GM21825 (cell line): ENCODE measurements around the gene TXK.

Experiments
- ATAC-seq: cut with Tn5 transposase; IDR thresholded peaks from one replicate; pipeline ENCODE4 v1.9.1; 2021; ENCODE audit warnings: mild to moderate bottlenecking, moderate library complexity; ENCODE audit not compliant: unreplicated experiment

The TXK gene

GRCh38 chr4:48064349-48064748, 69.7 kb downstream of the TXK start:
- ATAC-seq: no peak

GRCh38 chr4:48058617-48059530, 75.2 kb downstream of the TXK start:
- ATAC-seq: no peak

- no peak for ATAC-seq
These were observed 83.0 kb downstream of the TXK start for GRCh38 chr4:48051078-48051477.

- ATAC-seq: no peak
These were observed 84.6 kb downstream of the TXK start for GRCh38 chr4:48049483-48049882.

- ATAC-seq: peak; percentile 15
These were observed 86.2 kb downstream of the TXK start for GRCh38 chr4:48047896-48048295.

GRCh38 chr4:48047421-48047844, 86.6 kb downstream of the TXK start:
- ATAC-seq: peak; percentile 93

- no peak for ATAC-seq
These were observed 88.0 kb downstream of the TXK start for GRCh38 chr4:48046059-48046458.

- no peak for ATAC-seq
These were observed 89.8 kb downstream of the TXK start for GRCh38 chr4:48044298-48044697.

GRCh38 chr4:48043504-48043903, 90.5 kb downstream of the TXK start:
- ATAC-seq: no peak

- no peak for ATAC-seq
These were observed 91.0 kb downstream of the TXK start for GRCh38 chr4:48042979-48043461.

GRCh38 chr4:48041535-48042137, 92.4 kb downstream of the TXK start:
- ATAC-seq: no peak

GRCh38 chr4:48039561-48039960, 94.5 kb downstream of the TXK start:
- ATAC-seq: no peak

- no peak for ATAC-seq
These were observed 95.4 kb downstream of the TXK start for GRCh38 chr4:48038666-48039065.

GRCh38 chr4:48037117-48037462, 97.0 kb downstream of the TXK start:
- no peak for ATAC-seq

GRCh38 chr4:48035952-48036351, 98.1 kb downstream of the TXK start:
- no peak for ATAC-seq

GRCh38 chr4:48033825-48034413, 100.1 kb downstream of the TXK start:
- no peak for ATAC-seq

- ATAC-seq: no peak
These were observed 100.6 kb downstream of the TXK start for GRCh38 chr4:48033412-48033811.

- no peak for ATAC-seq
These were observed 101.3 kb downstream of the TXK start for GRCh38 chr4:48032721-48033120.

- ATAC-seq: no peak
These were observed 102.1 kb downstream of the TXK start for GRCh38 chr4:48031802-48032525.

GRCh38 chr4:48030470-48030869, 103.6 kb downstream of the TXK start:
- ATAC-seq: no peak

GRCh38 chr4:48028696-48029095, 105.4 kb downstream of the TXK start:
- ATAC-seq: peak; percentile 61
